ENCODE data around the gene BFSP2.

Gene BFSP2

GRCh38 chr3:133384331-133385027 lies 15.4 kb upstream of the BFSP2 start:
- DNase-seq = no peak

GRCh38 chr3:133386876-133387275 lies 13.0 kb upstream of the BFSP2 start:
- DNase-seq = no peak

GRCh38 chr3:133387341-133387740 lies 12.5 kb upstream of the BFSP2 start:
- DNase-seq = no peak

- no peak for DNase-seq
These were observed 11.0 kb upstream of the BFSP2 start for GRCh38 chr3:133388696-133389395.

GRCh38 chr3:133390715-133391114 lies 9.1 kb upstream of the BFSP2 start:
- DNase-seq = peak in 1 of 2 donors; percentile 9

GRCh38 chr3:133393204-133393603 lies 6.7 kb upstream of the BFSP2 start:
- DNase-seq = no peak

GRCh38 chr3:133393691-133394474 lies 6.0 kb upstream of the BFSP2 start:
- no peak for DNase-seq

- DNase-seq = no peak
These were observed 5.1 kb upstream of the BFSP2 start for GRCh38 chr3:133394561-133395311.

GRCh38 chr3:133396906-133397305 lies 3.0 kb upstream of the BFSP2 start:
- no peak for DNase-seq

- no peak for DNase-seq
These were observed 1.7 kb downstream of the BFSP2 start for GRCh38 chr3:133401374-133402135.

GRCh38 chr3:133404920-133405319 lies 5.1 kb downstream of the BFSP2 start:
- DNase-seq = no peak

- DNase-seq = no peak
These were observed 8.5 kb downstream of the BFSP2 start for GRCh38 chr3:133408366-133408765.

- no peak for DNase-seq
These were observed 9.1 kb downstream of the BFSP2 start for GRCh38 chr3:133408961-133409360.

GRCh38 chr3:133410191-133410892 lies 10.5 kb downstream of the BFSP2 start:
- DNase-seq = no peak

GRCh38 chr3:133412183-133413132 lies 12.6 kb downstream of the BFSP2 start:
- DNase-seq = no peak

- no peak for DNase-seq
These were observed 13.5 kb downstream of the BFSP2 start for GRCh38 chr3:133413161-133414020.

GRCh38 chr3:133414021-133414392 lies 14.2 kb downstream of the BFSP2 start:
- no peak for DNase-seq

GRCh38 chr3:133418361-133418760 lies 18.5 kb downstream of the BFSP2 start:
- no peak for DNase-seq

GRCh38 chr3:133419151-133419909 lies 19.5 kb downstream of the BFSP2 start:
- DNase-seq = no peak
